Mesodermal cell (in vitro differentiated cells): ENCODE data around the gene MEN1.

Experiments used
- H3K27ac ChIP-seq: 2 replicates; pipeline ENCODE4 v1.7.0; 2013; ENCODE audit warnings: mild to moderate bottlenecking, low read depth, low read length, moderate library complexity; ENCODE audit not compliant: severe bottlenecking
- H3K36me3 ChIP-seq: 2 replicates; pipeline ENCODE4 v1.7.1; 2013; ENCODE audit warnings: mild to moderate bottlenecking, low read length, moderate library complexity; ENCODE audit not compliant: control insufficient read depth, insufficient read depth
- H3K4me1 ChIP-seq: one replicate; pipeline ENCODE4 v1.7.1; 2013; ENCODE audit warnings: mild to moderate bottlenecking, low read length; ENCODE audit not compliant: insufficient read depth, control insufficient read depth, poor library complexity, severe bottlenecking
- H3K4me3 ChIP-seq: 2 replicates; pipeline ENCODE4 v1.7.0; 2013; ENCODE audit warnings: low read length, control low read depth, mild to moderate bottlenecking; ENCODE audit not compliant: insufficient read depth, poor library complexity, severe bottlenecking; ENCODE audit errors: extremely low read depth
- H3K9me3 ChIP-seq: 2 replicates; pipeline ENCODE4 v1.7.1; 2013; ENCODE audit warnings: mild to moderate bottlenecking, low read length, moderate library complexity; ENCODE audit not compliant: control insufficient read depth
- WGBS, 2 experiments: methylation state at CpG; one replicate each; pipeline ENCODE4 v1.1.5; 2013; ENCODE audit warnings: missing lambda C conversion rate in 2 of 2; ENCODE audit not compliant: insufficient coverage in 2 of 2; 5-methylcytosine and 5-hydroxymethylcytosine counted together

Gene MEN1

GRCh38 chr11:64796757-64797541, 13.4 kb downstream of the MEN1 start:
- peaks cover 3% of the 10 kb centered on the region for H3K4me1 ChIP-seq
- H3K27ac ChIP-seq, result no peak overlapping the region
- H3K4me3 ChIP-seq, result no peak overlapping the region
- peaks cover 26% of the 10 kb centered on the region for H3K36me3 ChIP-seq
- H3K9me3 ChIP-seq, result no peaks in the 10 kb centered on the region
- 89 to 93% methylated on average over 9 of the region's 19 CpGs for WGBS, 2 experiments

GRCh38 chr11:64796047-64796756, 14.1 kb downstream of the MEN1 start:
- Histone ChIP-seq H3K36me3 (peaks cover 28% of the 10 kb centered on the region), H3K4me3 (no peak overlapping the region), H3K27ac (no peak overlapping the region), H3K4me1 (no peaks in the 10 kb centered on the region), H3K9me3 (no peaks in the 10 kb centered on the region)
- 96 to 100% methylated on average over 14 to 17 of the region's 19 CpGs for WGBS, 2 experiments

DNA sequence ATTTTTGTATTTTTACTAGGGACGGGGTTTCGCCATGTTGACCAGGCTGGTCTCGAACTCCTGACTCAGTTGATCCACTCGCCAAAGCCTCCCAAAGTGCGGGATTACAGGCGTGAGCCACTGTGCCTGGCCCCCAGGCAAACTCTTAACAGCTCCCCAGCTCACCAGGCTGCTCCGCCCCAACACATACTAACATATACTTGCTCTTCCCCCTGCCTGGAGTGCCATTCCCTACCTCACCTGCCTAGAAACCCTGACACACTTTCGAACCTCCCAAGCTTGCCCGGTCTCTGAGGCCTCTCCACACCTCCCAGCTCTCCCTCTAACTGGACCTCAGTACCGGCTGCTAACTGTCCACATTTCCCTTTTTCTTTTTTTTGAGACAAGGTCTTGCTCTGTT, 15.8 kb downstream of the MEN1 start:
- H3K27ac ChIP-seq, result no peak overlapping the region
- peaks cover 22% of the 10 kb centered on the region for H3K36me3 ChIP-seq
- 91 to 95% methylated on average over 10 of the region's 10 CpGs for WGBS, 2 experiments
- H3K4me3 ChIP-seq, result no peak overlapping the region
- H3K4me1 ChIP-seq, result no peaks in the 10 kb centered on the region
- H3K9me3 ChIP-seq, result no peaks in the 10 kb centered on the region

GRCh38 chr11:64793271-64794160, 16.8 kb downstream of the MEN1 start:
- no peaks in the 10 kb centered on the region for H3K4me1 ChIP-seq
- 87 to 94% methylated on average over 6 to 9 of the region's 11 CpGs for WGBS, 2 experiments
- no peaks in the 10 kb centered on the region for H3K9me3 ChIP-seq

DNA sequence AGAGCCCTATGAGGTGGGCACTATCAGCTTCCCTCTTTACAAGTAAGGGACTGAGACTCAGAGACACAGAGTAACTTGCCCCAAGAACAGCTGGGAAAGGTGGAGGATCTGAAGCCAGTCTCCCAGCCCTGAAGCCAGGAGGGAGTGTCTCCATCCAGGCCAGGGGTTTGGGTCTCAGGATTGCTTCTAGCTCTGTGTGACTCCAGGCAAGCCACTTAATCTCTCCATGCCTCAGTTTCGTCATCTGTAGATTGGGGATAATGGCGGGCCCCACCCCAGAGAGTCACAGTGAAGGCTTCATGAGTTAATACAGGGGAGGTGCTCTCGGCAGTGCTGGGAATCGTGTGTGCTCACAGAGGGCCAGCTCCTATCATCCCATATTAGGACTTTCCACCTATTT, 17.9 kb downstream of the MEN1 start:
- WGBS, 2 experiments, result 93 to 100% methylated on average over 2 of the region's 4 CpGs
- peaks cover 2% of the 10 kb centered on the region for H3K4me1 ChIP-seq

More at GRCh38 chr11:64793271-64794160, 16.8 kb downstream of the MEN1 start:
- no peak overlapping the region for H3K27ac ChIP-seq
- peaks cover 19% of the 10 kb centered on the region for H3K36me3 ChIP-seq
- H3K4me3 ChIP-seq, result no peak overlapping the region

DNA sequence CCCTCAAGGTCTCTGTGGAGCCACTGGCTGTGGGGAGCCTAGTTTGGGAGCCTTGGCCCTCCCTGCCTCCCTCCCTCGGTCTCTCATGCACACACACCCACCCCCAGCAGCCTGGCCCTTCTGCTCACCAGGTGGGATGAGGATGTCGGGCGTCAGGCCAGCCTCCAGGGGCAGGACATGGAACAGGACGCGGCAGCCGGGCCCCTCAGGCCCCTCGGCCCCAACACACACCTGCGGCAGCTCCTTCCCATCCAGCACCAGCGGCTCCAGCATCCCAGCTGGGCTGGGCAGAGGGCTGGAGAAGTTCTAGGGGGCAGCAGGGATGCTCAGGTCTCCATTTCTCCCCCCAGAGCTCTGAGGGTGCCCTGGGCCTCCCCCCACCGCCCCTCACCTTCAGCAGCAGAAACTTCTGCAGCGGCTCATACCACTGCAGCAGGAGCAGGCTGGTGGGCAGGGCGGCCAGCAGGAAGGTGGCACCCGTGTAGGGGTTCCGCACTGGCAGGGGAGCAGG, 18.5 kb downstream of the MEN1 start:
- 95 to 96% methylated on average over 11 to 13 of the region's 14 CpGs for WGBS, 2 experiments
- Histone ChIP-seq H3K27ac (no peak overlapping the region), H3K4me1 (peaks cover 2% of the 10 kb centered on the region), H3K4me3 (no peak overlapping the region), H3K36me3 (peaks cover 11% of the 10 kb centered on the region), H3K9me3 (no peaks in the 10 kb centered on the region)

More for the DNA sequence above, 17.9 kb downstream of the MEN1 start:
- no peak overlapping the region for H3K27ac ChIP-seq
- no peak overlapping the region for H3K4me3 ChIP-seq
- no peaks in the 10 kb centered on the region for H3K9me3 ChIP-seq
- peaks cover 17% of the 10 kb centered on the region for H3K36me3 ChIP-seq

DNA sequence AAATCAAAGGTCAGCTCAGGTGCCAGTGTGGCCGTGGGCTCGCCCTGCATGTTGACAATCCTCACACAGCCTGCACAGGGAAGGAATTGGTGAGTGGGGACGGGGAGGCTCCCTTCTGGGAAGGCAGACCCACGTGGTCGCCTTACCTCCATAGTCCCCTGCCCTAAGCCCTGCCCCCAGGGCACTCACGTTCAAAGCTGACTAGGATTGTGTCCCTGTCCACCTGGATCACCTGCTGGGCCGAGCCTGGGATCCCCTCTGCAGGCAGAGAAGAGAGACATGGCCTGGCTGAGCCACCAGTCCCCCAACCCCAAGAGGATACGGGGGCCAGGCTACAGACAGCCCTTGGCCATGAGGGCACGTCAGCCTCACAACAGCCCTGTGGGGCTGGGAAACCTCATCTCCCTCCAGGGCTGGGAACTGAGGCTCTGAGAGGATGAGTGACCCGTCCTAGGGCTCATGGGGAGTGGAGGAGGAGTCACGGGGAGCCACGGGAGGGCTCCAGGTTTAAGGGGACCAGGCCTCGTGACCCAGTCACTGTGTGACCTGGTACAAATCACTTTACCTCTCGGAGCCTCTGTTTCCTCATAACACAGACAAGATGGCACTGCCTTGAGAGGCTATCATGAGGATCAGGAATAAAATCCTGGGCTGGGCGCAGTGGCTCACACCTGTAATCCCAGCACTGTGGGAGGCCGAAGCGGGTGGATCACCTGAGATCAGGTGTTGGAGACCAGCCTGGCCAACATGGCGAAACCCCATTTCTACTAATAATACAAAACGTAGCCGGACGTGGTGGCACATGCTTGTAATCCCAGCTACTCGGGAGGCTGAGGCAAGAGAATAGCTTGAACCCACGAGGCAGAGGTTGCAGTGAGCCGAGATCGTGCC, 19.9 kb downstream of the MEN1 start:
- Histone ChIP-seq H3K4me3 (no peak overlapping the region), H3K36me3 (peaks cover 5% of the 10 kb centered on the region), H3K27ac (no peak overlapping the region), H3K4me1 (peaks cover 2% of the 10 kb centered on the region), H3K9me3 (no peaks in the 10 kb centered on the region)
- 91 to 93% methylated on average over 10 to 21 of the region's 25 CpGs for WGBS, 2 experiments

DNA sequence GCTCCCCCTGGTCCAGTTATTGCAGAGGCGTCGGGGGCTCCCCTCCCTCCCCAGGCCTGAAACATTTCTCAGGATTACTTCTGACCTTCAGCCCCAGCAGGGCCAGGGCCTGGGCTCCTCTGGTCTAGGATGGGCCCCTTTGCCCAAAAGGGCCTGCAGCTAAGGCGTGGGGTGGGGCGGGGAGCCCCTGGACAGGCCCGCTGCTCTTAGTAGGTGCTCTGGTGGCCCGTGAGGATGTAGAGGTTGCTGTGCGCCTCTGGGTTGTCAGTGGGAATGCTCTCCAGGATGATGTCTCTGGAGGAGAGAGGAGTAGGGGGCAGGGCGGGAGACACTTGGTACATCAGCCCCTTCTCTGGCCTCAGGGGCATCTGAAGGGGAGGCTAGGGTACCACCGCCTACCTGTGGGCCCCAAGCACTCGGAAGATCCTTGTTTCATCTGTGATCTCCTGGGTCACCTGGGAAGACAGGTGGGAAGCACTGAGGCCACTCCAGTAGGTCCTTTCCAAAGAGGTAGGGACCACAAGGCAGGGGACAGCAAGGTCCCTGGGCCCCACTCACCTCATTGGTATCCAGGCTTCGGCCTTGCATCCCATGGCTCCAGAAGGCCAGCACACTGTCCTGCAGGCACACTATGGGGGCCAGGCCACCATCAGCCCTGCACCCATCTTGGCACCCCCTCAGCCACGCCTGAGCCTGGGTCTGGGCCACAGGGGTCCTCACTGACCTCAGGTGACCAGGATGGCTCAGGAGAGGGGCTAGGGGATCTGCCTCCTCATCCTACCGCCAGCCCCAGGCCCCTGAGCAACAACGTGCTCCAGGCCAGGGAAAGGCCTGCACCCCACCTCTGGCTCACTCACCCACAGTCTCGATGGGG, 20.8 kb downstream of the MEN1 start:
- no peaks in the 10 kb centered on the region for H3K9me3 ChIP-seq
- 90 to 95% methylated on average over 8 to 12 of the region's 15 CpGs for WGBS, 2 experiments
- H3K4me3 ChIP-seq, result no peak overlapping the region
- H3K27ac ChIP-seq, result no peak overlapping the region
- peaks cover 2% of the 10 kb centered on the region for H3K4me1 ChIP-seq
- H3K36me3 ChIP-seq, result peaks cover 5% of the 10 kb centered on the region
